Putamen (tissue), 1 donor: ENCODE data around the gene TLCD5.
A peak's percentile ranks its signal among the peaks of the same experiment; 100 is the strongest.

ENCODE experiments used
- DNase-seq: peaks from one replicate; pipeline ENCODE4 v3.0.0-alpha.2; 2016; ENCODE audit warnings: low spot score

TLCD5 gene

GRCh38 chr11:120337355-120338106 is 12.4 kb downstream of the TLCD5 start:
- no peak for DNase-seq

DNA sequence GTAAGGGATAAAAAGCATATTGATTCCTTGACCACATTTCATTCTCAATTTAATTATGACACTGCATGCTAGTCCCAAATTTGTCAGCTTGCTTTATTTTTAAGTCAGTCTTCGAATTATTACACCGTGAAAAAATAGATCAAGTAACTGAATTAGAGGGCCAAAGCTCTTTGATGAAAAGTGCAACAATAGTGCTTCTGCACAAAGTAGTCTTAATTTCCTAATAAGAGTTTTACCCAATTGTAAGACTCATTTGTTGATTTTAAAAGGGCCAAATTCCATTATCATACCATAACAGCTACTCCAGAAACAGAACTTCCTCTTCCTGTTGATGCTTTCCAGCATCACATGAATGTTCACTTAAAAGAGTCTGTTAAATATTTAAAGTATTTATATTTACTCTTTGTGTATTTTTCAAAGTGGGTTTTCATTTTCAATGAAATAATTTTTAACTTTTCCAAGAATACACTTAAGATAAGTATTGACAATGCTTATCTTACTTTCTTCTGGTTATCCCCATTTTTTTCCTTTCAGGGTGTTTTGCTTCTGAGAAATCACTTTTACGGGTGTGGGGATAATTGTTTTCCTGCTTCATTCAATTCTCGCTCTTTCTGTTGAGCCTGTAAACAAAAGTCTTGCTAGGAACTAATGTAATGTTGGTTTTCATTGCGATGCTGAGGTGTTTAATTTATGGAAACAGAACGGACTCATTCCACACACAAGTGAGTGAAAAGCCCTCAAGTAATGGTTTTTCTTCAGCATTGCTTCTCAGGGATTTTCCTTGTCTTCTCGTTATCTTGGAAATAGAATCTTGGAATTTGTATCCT is 13.2 kb downstream of the TLCD5 start:
- DNase-seq, result no peak

DNA sequence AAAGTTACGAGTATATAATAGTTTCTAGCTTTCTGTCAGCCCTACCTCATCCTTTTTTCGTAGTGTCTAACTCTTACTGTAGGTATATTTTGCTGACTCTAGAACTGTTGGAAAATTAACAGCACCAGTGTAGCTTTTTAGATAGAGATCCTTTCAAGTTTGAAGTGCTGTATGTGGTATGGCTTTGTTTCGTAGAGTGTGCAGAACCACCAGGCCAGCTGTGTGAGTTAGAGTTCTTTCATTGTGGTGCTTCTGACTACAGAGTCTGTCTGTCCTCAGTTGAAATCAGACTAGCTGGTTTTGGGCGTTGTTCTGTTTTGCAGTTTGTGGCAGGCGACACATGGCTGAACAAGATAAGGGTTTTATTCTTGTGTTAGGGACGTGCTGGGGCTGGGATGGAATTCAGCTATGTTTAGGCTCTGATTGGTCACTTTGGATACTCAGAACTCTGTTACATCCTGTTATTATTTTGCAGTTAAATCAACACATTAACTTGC is 14.3 kb downstream of the TLCD5 start:
- peak; percentile 71 for DNase-seq

DNA sequence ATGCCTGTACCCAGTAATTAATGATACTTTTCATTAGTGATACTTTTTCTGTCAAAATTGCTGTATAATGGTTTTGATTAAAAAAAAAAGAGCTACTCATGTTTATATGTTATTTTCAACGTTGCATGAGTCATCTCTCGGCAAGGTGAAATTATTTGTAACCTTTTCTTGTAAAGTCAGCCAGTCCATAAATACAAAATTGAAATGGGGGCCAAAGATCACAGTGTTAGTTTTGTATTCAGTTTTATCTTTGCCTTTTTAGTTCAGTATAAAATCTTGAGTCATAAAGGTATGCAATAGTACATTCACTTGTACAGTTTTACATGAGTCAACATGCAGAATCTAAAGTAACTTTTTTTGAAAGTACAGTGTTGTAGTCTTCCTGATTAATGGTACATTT is 15.4 kb downstream of the TLCD5 start:
- no peak for DNase-seq

DNA sequence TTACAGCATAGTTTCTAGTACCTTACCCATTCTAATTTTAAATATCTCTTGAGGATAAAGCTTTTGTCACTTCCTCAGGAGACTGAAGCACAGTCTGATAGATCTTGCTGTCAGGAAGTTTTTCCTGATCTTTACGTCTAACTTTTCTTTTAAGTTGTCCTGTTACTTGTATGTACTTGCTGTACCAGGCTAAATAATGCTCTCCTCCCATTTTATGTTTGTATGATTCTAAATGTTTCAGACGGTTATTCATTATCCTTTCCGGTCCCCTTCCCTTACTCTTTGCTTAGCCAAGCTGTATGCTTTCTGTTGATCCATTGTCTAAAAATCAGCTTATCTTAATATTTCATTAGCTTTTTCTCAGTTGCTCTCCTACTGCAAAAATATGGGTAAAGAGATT is 17.1 kb downstream of the TLCD5 start:
- DNase-seq, result no peak

DNA sequence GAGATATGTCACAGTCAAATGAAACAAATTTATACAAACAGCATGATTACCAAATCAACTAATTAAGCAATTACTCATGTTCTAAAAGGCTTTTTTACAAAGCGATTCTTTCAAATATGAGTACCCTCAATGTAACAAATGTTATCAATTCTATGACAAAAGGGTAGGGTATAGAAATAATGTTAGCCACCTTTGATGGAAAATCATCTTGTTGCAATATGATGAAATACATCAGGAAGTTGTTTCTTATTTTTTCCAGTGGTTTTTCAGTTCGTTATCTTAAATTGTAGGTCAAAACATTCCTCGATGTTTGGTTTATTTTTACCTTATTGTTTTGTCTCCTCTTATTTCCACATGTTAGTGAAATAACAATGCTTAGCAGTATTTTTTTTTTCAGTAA is 17.6 kb downstream of the TLCD5 start:
- no peak for DNase-seq

DNA sequence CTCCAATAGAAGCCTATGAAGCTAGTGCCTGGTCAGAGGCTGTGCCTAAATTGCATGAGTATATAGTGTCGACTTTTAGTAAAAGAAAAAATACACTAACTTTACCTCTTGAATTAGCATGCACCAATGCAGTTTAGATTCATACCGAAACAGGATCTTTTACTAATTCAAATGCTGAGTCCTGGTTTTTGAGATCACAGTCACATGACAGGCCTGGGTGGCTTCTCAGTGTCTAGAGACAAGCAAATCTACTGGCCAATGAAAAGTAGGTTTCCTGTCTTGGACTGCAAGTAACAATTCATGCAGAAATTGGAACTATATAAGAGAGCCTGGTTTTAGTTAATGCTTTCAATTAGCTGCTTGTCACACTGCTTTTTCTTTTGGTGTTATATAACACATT is 18.3 kb downstream of the TLCD5 start:
- peak; percentile 58 for DNase-seq

DNA sequence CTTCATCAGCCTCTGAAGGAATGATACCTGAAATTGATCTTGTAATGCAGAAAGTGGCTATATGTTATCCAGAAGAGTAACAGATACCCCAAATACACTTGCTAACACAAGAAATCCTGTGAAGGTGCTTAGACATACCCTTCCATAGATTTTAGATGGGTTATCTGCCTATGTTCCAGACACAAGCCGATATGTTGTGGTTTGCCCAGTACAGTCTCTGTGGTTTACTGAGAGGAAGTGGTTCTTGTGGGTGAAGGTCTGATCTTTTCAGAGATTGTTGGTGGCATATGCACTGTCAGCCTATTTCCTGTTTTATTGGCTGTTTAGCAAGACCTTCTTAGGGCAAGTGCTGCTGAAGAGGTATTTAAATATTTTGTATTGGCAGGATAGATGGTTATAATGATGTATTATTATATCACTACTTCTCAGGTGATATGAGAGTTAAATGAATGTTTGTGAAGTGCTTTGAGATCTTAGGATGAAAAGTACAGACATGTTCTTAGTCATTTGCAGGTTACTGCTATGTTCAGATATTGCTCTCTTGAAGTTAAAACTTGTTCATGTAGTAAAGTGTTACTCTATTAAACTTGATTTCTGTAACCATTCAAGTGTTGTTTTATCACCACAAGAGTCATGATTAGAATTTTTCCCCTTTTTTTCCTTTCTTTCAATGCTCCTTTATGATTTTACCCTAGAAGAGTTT is 19.4 kb downstream of the TLCD5 start:
- DNase-seq, result no peak

DNA sequence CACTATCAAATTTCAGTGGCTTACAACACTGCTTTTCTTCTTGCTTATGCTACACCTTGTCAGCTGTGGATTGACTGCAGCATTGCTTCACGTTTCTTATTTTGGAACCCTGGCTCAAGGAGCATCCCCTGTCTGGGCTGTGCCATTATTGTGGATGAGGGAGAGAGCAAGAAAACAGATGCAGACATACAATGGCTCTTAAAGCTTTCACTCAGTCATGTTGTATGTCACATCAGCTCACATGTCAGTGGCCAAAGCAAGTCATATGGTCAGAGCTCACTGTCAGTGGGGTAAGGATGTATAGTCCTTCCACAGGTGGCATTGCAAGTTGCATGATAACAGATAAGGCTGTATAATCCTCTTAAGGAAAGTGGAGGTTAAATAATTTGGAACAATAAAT is 21.1 kb downstream of the TLCD5 start:
- DNase-seq, result no peak

DNA sequence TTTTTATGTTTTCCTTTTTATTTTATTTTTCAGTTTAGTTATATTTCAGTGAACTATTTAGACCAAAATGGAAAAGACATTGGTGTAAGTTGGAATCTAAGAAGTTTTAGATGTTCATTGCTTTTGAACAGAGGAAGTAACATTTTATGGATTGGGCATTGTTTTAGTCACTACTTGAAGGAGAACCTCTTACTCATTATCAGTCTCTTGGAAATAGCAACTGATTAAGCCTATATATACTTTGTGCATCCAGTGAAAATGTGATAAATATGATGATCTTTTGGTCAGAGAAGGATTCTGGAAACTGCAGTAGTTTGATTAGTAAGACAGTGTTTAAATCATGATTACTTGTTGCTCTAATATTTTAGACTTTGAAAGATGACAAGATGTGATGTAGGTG is 25.5 kb downstream of the TLCD5 start:
- DNase-seq, result no peak

GRCh38 chr11:120352405-120352804 is 27.3 kb downstream of the TLCD5 start:
- DNase-seq, result no peak

- no peak for DNase-seq
These were observed 29.0 kb downstream of the TLCD5 start for GRCh38 chr11:120354068-120354467.

GRCh38 chr11:120354779-120355178 is 29.7 kb downstream of the TLCD5 start:
- DNase-seq, result no peak

DNA sequence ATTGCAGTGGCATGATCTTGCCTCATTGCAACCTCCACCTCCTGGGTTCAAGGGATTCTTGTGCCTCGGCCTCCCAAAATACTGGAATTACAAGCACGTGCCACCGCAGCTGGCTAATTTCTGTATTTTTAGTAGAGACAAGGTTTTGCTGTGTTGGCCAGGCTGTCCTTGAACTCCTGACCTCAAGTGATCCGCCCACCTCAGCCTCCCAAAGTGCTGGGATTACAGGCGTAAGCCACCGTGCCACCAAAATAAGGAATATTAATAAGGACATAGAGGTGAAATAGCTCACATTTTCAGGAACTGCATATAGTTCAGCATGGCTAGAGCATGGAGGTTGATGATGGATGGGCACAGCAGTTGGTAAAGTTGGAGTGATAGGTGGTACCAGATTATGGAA is 32.5 kb downstream of the TLCD5 start:
- no peak for DNase-seq

- no peak for DNase-seq
These were observed 33.6 kb downstream of the TLCD5 start for GRCh38 chr11:120358729-120359128.

DNA sequence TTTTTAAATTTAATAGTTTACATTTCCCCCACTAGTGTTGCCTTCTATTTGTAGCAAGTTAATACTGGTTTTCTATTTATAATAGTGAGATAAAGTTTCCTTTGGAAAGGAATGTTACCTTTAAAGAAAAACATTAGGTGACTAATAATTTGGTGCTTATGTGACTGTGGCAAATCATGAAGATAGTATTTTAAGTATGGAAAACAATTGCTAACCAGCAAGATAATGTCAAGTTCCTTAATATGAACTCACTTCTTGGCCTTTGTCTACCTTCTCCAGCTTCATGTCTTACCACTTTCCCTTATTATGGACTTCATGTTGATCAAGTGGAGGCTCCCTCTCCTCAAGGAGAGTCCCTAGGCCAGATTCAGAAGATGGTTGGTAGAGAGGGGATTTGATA is 38.3 kb downstream of the TLCD5 start:
- no peak for DNase-seq

DNA sequence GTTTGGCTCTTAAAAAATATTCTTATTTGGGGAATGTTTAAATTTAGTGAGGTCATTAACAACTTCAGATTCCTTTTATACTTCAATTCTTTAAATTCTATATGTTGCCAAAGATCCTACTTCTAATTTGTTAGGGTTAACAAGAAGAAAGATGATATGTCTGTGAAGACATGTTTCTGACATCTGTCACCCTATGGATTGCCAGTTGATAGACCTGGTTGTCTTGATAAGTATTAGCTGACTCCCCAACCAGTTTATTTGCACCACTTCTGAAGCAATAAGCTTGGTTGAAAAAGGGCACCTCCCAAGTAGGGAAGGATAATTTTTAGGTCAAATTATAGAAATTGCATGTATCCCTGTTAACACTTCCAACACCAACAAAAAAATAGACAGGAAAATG is 40.4 kb downstream of the TLCD5 start:
- DNase-seq, result no peak

DNA sequence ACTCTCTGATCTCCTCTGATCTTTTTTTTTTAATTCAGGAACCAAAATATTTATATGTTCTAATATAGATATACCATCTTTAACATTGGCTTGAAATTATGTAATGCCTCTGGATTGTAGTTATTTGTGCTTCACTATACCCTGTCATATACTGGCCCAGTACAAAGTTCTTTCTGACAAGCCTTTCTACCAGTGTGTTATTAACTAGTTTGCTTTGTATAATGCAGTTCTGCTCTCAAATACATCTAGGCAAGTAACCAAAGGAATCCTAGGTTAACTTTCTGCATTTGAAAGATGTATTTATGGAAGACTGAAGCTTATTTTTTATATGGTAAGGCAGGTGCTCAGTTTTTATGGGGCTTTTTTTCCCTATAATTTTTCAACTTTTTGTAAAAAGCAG is 47.2 kb downstream of the TLCD5 start:
- no peak for DNase-seq

DNA sequence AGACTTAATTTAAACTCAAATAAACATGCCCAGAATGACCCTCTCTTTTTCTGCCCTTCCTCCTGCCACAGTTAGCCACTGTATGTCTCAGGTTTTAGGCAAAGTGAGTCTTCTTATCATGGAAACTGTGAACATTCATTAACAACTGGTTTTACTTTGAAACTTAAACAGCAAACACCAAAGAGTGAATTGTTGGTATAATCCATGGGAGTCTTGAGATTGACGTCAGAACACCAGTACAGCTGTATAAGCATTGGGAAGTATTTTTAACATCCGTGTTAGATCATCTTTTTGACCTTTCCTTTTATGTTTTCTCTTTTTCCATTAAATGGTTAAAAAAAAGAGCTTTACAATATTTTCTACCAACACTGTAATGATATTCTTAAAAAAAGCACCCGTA is 50.0 kb downstream of the TLCD5 start:
- no peak for DNase-seq

GRCh38 chr11:120376547-120377182 is 51.6 kb downstream of the TLCD5 start:
- no peak for DNase-seq

DNA sequence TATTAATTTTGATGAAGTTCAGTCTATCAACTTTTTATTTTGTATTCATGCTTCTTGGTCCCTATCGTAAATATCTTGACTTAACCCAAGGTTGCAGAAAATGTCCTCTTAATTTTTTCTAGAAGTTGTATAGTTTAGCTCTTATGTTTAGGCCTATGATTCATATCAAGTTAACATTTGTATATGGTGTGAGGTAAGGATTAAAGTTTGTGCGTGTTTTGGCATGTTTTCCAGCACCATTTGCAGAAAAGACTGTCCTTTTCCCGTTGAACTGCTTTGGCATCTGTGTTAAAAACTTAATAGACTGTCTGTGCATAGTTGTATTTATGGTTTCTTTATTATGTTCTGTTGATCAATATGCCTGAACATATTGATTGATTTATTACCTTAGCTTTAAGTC is 53.4 kb downstream of the TLCD5 start:
- DNase-seq, result no peak

- DNase-seq, result no peak
These were observed 56.3 kb downstream of the TLCD5 start for GRCh38 chr11:120381401-120381800.
